HEK293 (cell line): ENCODE results near the gene GALNT9.

Source experiments
- RBAK ChIP-seq: fragments of 450-650 bp; formaldehyde crosslinking; IDR thresholded peaks from 2 replicates; pipeline ENCODE4 v1.5.1; 2016; ENCODE audit warnings: missing biosample characterization, missing genetic modification characterization
- TRIM28 ChIP-seq: IDR thresholded peaks from 2 replicates; pipeline ENCODE4 v1.6.1; 2011; ENCODE audit warnings: low read length, control low read depth, borderline replicate concordance
- ZNF10 ChIP-seq: fragments of 450-650 bp; formaldehyde crosslinking; IDR thresholded peaks from 2 replicates; pipeline ENCODE4 v1.5.1; 2017; ENCODE audit warnings: missing biosample characterization, missing genetic modification characterization
- ZNF138 ChIP-seq: fragments of 450-650 bp; formaldehyde crosslinking; IDR thresholded peaks from 2 replicates; pipeline ENCODE4 v1.5.1; 2016; ENCODE audit warnings: missing biosample characterization, missing genetic modification characterization, borderline replicate concordance
- ZNF23 ChIP-seq: fragments of 450-650 bp; formaldehyde crosslinking; IDR thresholded peaks from 2 replicates; pipeline ENCODE4 v1.5.1; 2016; ENCODE audit warnings: missing biosample characterization, missing genetic modification characterization, borderline replicate concordance
- ZSCAN30 ChIP-seq: fragments of 450-650 bp; IDR thresholded peaks from 2 replicates; pipeline ENCODE4 v1.5.1; 2018; ENCODE audit warnings: missing biosample characterization, mild to moderate bottlenecking, missing genetic modification characterization, moderate library complexity
- TF ChIP-seq, protein P1 (sequence below): fragments of 450-650 bp; formaldehyde crosslinking; IDR thresholded peaks from 2 replicates; pipeline ENCODE4 v1.5.1; 2016; ENCODE audit warnings: missing biosample characterization, missing genetic modification characterization
- TF ChIP-seq, protein P2 (sequence below): fragments of 450-650 bp; formaldehyde crosslinking; IDR thresholded peaks from 2 replicates; pipeline ENCODE4 v1.5.1; 2016; ENCODE audit warnings: missing biosample characterization, missing genetic modification characterization
- TF ChIP-seq, protein P3 (sequence below): fragments of 450-650 bp; formaldehyde crosslinking; IDR thresholded peaks from 2 replicates; pipeline ENCODE4 v1.5.0; 2017; ENCODE audit warnings: missing biosample characterization, missing genetic modification characterization, borderline replicate concordance
- TF ChIP-seq, protein P4 (sequence below): fragments of 450-650 bp; formaldehyde crosslinking; IDR thresholded peaks from 2 replicates; pipeline ENCODE4 v1.5.1; 2016; ENCODE audit warnings: missing biosample characterization, missing genetic modification characterization, borderline replicate concordance

DNA sequence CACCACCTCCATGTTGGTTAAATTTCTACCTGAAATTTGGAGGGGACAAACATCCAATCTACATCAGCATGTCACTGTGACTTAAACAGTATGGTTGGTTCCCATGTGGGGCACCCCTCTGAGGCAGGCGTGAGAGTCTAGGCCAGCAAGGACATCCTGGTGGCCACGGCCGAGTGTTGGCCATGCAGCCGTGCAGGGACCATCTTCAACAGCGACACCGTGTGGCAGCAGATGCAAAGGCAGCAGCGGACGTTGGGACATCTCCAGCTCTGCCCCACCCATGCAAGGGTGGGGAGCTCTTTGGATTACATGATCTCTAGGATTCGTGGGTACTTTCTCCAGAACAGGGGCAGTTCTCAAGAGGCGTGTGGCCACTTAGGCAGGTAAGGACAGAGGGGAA lies 135.3 kb downstream of the GALNT9 start:
- TF ChIP-seq TRIM28: peak; percentile 45; the same call in 1 of the 2 replicates
- no peak for TF ChIP-seq ZSCAN30
- TF ChIP-seq, protein P1, sequence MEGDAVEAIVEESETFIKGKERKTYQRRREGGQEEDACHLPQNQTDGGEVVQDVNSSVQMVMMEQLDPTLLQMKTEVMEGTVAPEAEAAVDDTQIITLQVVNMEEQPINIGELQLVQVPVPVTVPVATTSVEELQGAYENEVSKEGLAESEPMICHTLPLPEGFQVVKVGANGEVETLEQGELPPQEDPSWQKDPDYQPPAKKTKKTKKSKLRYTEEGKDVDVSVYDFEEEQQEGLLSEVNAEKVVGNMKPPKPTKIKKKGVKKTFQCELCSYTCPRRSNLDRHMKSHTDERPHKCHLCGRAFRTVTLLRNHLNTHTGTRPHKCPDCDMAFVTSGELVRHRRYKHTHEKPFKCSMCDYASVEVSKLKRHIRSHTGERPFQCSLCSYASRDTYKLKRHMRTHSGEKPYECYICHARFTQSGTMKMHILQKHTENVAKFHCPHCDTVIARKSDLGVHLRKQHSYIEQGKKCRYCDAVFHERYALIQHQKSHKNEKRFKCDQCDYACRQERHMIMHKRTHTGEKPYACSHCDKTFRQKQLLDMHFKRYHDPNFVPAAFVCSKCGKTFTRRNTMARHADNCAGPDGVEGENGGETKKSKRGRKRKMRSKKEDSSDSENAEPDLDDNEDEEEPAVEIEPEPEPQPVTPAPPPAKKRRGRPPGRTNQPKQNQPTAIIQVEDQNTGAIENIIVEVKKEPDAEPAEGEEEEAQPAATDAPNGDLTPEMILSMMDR (tag by site-specific recombination): no peak
- TF ChIP-seq, protein P2, sequence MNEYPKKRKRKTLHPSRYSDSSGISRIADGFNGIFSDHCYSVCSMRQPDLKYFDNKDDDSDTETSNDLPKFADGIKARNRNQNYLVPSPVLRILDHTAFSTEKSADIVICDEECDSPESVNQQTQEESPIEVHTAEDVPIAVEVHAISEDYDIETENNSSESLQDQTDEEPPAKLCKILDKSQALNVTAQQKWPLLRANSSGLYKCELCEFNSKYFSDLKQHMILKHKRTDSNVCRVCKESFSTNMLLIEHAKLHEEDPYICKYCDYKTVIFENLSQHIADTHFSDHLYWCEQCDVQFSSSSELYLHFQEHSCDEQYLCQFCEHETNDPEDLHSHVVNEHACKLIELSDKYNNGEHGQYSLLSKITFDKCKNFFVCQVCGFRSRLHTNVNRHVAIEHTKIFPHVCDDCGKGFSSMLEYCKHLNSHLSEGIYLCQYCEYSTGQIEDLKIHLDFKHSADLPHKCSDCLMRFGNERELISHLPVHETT (tag by site-specific recombination): no peak
- TF ChIP-seq, protein P3, sequence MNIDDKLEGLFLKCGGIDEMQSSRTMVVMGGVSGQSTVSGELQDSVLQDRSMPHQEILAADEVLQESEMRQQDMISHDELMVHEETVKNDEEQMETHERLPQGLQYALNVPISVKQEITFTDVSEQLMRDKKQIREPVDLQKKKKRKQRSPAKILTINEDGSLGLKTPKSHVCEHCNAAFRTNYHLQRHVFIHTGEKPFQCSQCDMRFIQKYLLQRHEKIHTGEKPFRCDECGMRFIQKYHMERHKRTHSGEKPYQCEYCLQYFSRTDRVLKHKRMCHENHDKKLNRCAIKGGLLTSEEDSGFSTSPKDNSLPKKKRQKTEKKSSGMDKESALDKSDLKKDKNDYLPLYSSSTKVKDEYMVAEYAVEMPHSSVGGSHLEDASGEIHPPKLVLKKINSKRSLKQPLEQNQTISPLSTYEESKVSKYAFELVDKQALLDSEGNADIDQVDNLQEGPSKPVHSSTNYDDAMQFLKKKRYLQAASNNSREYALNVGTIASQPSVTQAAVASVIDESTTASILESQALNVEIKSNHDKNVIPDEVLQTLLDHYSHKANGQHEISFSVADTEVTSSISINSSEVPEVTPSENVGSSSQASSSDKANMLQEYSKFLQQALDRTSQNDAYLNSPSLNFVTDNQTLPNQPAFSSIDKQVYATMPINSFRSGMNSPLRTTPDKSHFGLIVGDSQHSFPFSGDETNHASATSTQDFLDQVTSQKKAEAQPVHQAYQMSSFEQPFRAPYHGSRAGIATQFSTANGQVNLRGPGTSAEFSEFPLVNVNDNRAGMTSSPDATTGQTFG (tag by site-specific recombination): no peak
- no peak for TF ChIP-seq RBAK
- TF ChIP-seq ZNF23 (tag by site-specific recombination): no peak
- TF ChIP-seq, protein P4, sequence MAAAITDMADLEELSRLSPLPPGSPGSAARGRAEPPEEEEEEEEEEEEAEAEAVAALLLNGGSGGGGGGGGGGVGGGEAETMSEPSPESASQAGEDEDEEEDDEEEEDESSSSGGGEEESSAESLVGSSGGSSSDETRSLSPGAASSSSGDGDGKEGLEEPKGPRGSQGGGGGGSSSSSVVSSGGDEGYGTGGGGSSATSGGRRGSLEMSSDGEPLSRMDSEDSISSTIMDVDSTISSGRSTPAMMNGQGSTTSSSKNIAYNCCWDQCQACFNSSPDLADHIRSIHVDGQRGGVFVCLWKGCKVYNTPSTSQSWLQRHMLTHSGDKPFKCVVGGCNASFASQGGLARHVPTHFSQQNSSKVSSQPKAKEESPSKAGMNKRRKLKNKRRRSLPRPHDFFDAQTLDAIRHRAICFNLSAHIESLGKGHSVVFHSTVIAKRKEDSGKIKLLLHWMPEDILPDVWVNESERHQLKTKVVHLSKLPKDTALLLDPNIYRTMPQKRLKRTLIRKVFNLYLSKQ: no peak
- no peak for TF ChIP-seq ZNF138 (tag by site-specific recombination)
- TF ChIP-seq ZNF10 (tag by site-specific recombination): no peak
